GM21423 (cell line): ENCODE measurements around the gene VPS16.

Source experiments
- ATAC-seq: cut with Tn5 transposase; IDR thresholded peaks from one replicate; pipeline ENCODE4 v1.9.1; 2021; ENCODE audit warnings: mild to moderate bottlenecking, moderate library complexity; ENCODE audit not compliant: unreplicated experiment

VPS16 gene

GRCh38 chr20:2840138-2840966 is at the start of gene VPS16, which contains the start of gene PCED1A:
TSS of gene VPS16 (plus strand) at chr20:2840745. CDS start at chr20:2840775, 30 bp downstream.
TSS of gene PCED1A (minus strand) at chr20:2840655. CDS start at chr20:2839912, 743 bp downstream.
- peak; percentile 93 for ATAC-seq

- ATAC-seq, result no peak
Observed at GRCh38 chr20:2793471-2793870, 47.1 kb upstream of the VPS16 start.

GRCh38 chr20:2794202-2794748 is 46.3 kb upstream of the VPS16 start:
- ATAC-seq, result no peak

GRCh38 chr20:2794866-2795447 is 45.6 kb upstream of the VPS16 start:
- no peak for ATAC-seq

GRCh38 chr20:2795451-2795850 is 45.1 kb upstream of the VPS16 start:
- ATAC-seq, result no peak

- no peak for ATAC-seq
Observed at GRCh38 chr20:2796011-2796660, 44.4 kb upstream of the VPS16 start.

GRCh38 chr20:2797136-2797983 is 43.2 kb upstream of the VPS16 start:
- ATAC-seq, result no peak

GRCh38 chr20:2798095-2798805 is 42.3 kb upstream of the VPS16 start:
- no peak for ATAC-seq

GRCh38 chr20:2798814-2799213 is 41.7 kb upstream of the VPS16 start:
- no peak for ATAC-seq

- ATAC-seq, result no peak
Observed at GRCh38 chr20:2799271-2799670, 41.3 kb upstream of the VPS16 start.

GRCh38 chr20:2799688-2800520 is 40.6 kb upstream of the VPS16 start:
- ATAC-seq, result peak; percentile 24

- peak; percentile 61 for ATAC-seq
Observed at GRCh38 chr20:2800521-2801285, 39.8 kb upstream of the VPS16 start, which contains the start of gene CPXM1. TSS of gene CPXM1 (minus strand) at chr20:2800627. CDS start at chr20:2800572, 55 bp downstream.

- ATAC-seq, result no peak
Observed at GRCh38 chr20:2801286-2801728, 39.2 kb upstream of the VPS16 start.

GRCh38 chr20:2804041-2804828 is 36.3 kb upstream of the VPS16 start:
- ATAC-seq, result no peak

- no peak for ATAC-seq
Observed at GRCh38 chr20:2804852-2805688, 35.5 kb upstream of the VPS16 start.

GRCh38 chr20:2805689-2806350 is 34.7 kb upstream of the VPS16 start:
- ATAC-seq, result no peak
